ENCODE results near the gene ERFE.

Gene ERFE

GRCh38 chr2:238140040-238140439, 18.7 kb upstream of the ERFE start:
- no peak for DNase-seq (ENCODE audit: low spot score)

DNA sequence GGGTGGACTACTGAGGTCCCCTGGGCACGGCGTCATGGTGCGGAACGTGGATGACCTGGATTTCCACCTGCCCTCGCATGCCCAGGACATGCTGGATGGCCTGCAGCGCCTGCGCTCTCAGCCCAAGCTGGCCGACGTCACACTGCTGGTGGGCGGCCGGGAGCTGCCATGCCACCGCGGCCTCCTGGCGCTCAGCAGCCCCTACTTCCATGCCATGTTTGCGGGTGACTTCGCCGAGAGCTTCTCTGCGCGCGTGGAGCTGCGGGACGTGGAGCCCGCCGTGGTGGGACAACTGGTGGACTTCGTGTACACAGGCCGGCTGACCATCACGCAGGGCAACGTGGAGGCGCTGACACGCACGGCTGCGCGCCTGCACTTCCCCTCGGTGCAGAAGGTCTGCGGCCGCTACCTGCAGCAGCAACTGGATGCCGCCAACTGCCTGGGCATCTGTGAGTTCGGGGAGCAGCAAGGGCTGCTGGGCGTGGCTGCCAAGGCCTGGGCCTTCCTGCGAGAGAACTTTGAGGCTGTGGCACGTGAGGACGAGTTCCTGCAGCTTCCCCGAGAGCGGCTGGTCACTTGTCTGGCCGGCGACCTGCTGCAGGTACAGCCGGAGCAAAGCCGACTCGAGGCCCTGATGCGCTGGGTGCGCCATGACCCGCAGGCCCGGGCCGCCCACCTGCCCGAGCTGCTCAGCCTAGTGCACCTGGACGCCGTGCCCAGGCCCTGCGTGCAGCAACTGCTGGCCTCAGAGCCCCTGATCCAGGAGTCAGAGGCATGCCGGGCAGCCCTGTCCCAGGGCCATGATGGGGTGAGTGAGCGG, 17.8 kb upstream of the ERFE start:
- DNase-seq (ENCODE audit: low spot score): no peak

GRCh38 chr2:238141541-238142318, 17.0 kb upstream of the ERFE start:
- DNase-seq (ENCODE audit: low spot score): no peak

- no peak for DNase-seq (ENCODE audit: low spot score)
Measured at GRCh38 chr2:238142382-238143205, 16.2 kb upstream of the ERFE start.

GRCh38 chr2:238143239-238143951, 15.4 kb upstream of the ERFE start:
- no peak for DNase-seq (ENCODE audit: low spot score)

GRCh38 chr2:238144262-238144661, 14.5 kb upstream of the ERFE start:
- DNase-seq (ENCODE audit: low spot score): no peak

DNA sequence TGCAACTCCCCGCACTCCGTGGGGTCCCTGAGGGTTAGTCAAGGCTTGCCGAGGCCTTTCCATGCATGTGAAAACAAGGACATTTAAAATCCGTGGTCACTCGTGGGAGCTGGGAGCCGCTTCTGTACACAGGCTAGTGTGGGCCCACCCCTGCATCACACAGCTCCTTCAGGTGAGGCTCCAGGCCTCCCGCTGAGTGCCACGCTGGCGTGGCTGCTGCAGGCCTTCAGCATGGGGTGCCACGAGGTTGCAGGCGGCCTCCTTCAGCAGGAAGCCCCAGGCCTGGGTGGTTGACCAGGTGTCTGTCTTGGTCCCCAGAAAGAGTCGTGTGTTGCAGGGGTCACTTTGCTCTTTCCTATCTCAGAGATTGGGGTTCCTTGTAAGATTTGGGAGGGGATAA, 13.7 kb upstream of the ERFE start:
- DNase-seq (ENCODE audit: low spot score): no peak

- DNase-seq (ENCODE audit: low spot score): no peak
Measured at GRCh38 chr2:238145851-238146250, 12.9 kb upstream of the ERFE start.

DNA sequence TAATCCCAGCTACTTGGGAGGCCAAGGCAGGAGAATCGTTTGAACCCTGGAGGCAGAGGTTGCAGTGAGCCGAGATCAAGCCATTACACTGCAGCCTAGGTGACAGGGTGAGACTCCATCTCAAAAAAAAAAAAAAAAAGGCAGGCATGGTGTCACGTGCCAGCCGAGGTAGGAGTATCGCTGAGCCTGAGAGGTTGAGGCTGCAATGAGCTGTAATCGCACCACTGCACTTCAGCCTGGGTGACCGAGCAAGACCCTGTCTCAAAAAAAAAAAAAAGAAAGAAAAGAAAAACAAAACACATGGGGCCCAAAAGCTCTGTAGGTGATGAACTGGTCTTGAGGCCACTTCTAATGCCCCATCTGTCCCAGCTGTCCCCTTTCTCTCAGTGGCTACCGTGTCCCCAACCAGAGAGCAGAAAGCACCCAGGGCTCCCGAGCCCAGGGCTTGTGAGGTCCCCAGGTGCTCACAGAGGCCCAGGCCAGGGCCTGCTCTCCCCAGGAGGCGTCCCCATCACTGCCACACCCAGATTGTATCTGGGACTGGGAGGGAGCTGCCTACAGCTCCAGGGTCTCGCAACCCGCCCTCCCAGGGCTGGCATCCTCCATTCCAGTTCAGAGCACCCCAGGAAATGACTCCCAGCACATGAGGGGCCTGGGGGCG, 11.8 kb upstream of the ERFE start:
- no peak for DNase-seq (ENCODE audit: low spot score)

DNA sequence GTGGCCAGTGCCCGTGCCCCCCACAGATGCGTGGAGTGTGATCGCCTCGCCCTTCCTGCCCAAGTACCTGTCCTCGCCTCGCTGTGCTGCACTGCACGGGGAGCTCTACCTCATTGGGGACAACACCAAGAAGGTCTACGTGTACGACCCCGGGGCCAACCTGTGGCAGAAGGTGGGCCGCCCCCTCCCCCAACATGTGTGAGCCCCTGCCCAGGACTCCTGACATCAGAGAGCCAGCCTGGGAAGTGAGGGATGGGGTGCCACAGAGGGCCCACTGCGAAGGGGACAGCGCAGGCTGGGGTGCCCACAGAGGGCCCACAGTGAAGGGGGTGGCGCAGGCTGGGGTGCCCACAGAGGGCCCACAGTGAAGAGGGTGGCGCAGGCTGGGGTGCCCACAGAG, 9.8 kb upstream of the ERFE start:
- no peak for DNase-seq (ENCODE audit: low spot score)

DNA sequence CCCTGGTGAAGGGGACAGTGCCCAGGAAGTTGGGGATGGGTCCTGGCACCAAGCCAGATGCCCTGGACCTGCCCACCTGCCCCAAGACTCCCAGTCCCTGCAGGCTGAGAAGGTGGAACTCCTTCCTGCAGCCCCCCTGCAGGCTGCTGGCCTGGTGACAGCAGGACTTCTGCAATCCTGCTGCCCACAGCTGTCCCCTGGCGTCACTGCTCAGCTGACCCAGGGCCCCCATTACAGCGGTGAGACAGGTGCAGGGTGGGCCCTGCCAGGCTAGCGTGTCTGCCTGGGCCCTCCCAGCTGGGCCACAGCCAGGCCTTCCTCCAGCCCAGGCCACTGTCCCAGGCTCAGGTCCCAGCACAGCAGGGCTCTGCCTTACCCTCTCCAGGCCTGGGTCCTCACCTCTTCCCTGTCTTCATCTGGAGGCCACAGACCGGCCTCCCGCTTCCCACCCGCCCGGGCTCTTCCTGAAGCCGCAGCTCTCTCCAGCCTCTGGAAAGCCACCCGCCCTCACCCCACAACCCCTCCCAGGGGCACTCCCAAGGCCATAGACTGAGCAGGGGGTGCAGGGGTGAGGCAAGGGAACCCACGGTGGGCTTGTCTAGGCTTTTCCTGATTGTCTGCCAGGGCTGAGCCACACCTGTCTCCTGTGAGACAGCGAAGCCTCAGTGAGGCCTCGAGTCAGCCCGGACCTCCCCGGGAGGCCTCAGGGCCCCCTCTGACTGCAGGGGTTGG, 8.8 kb upstream of the ERFE start:
- no peak for DNase-seq (ENCODE audit: low spot score)

- DNase-seq (ENCODE audit: low spot score): no peak
Measured at GRCh38 chr2:238150686-238151085, 8.1 kb upstream of the ERFE start.

GRCh38 chr2:238151205-238151604, 7.6 kb upstream of the ERFE start:
- no peak for DNase-seq (ENCODE audit: low spot score)

DNA sequence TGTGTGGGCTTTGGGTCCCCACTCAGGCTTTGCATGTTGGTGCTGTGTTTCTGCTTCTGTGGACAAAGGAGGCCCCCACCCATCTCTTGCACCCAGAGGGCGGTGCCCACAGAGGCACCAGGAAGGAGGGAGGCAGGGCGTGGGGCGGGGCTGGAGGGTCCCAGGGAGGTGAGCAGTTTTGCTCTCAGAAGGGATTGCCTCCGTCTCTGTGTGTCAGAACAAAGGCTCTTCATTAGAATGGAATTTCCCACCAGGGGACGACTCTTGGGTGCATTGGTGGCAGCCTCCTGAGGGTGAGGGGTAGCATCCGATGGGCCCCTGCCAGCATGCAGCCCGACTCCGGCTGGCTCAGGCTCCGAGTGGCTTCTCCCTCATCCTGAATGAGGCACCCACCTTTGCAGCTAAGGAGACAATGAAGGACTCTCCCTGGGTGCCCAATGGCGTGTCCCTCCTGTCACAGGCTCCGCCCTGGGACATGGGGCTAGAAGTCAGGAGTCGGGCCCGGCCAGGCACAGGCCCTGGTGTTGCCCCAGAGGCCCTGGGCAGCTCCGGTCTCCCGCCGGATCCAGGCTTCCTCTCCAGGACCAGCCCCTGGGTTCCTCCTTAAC, 7.0 kb upstream of the ERFE start:
- no peak for DNase-seq (ENCODE audit: low spot score)

DNA sequence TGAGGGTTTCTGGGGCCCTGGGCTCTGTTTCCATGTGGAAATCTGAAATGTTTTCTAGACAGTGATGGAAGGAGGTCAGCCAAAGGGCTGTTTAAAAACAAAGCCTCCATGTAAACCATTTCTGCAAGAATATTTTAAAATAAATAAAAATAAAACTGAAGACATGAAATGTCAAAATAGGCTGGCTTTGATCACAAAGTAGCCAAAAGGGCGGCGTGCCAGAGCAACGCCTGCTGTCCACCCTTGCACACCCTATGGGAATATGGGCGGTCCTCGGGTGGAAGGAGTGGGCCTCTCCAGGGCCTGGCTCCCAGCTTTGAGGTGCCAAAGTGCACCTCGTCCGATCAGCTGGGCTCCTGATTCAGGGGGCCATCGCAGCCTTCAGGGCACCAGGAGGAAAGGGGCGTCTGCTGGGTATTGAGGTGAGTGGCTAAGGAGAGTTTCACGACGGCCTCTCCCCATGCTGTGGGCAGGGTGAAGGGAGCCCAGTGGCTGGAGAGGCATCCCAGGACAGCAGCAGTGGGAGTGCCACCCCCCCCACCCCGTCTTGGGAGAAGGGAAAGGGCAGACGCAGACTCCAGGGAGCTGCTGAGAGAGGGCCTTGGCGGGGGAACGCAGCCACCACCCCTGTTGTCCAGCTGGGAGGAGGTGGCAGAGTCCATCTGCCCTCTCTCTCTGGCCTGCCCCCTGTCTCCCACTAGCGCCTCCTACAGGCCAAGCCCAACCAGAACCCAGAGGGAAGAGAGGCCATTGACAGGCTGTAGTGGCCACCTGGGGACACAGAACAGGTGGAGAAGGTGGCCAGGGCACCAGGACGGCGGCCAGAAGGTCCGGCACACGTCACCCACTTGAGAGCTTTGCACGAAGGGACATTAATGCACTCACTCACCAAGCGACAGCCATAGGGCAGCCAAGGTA, 5.7 kb upstream of the ERFE start:
- no peak for DNase-seq (ENCODE audit: low spot score)

DNA sequence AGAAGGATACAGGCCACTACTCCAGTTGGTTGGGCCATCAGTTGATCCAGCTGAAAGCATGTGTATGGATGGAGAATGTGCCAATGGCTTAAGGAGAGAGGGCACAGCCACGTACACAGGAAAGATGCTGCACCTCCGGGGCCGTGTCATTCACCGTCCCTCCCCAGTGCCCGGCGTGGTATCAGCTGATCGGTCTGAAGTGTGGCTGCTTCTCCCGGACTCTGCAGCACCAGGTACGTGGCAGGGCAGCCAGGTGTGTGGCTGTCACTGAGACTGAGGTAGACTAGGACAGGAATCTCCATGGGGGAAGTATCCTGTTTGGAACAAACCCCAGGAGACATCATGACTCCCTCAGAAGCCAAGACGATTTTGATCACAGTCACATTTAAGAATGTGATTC, 4.2 kb upstream of the ERFE start:
- no peak for DNase-seq (ENCODE audit: low spot score)

GRCh38 chr2:238155051-238155760, 3.6 kb upstream of the ERFE start:
- DNase-seq (ENCODE audit: low spot score): no peak

Data from D341Med (cell line).